Stimulated activated CD4-positive, alpha-beta T cell treated with anti-CD3 and anti-CD28 coated beads, Interleukin-4, amount 100 ng/mL, for 1 hour (primary cell): ENCODE measurements around the gene BPHL.
A peak's percentile ranks its signal among the peaks of the same experiment; 100 is the strongest.
"Not testable (repeated sequence)": the region's sequence is repeated elsewhere in the genome, so short reads cannot be mapped to it uniquely, and the experiment has no call there.

ENCODE experiments used
- DNase-seq: peaks from one replicate; pipeline ENCODE4 v3.0.0-alpha.2; 2020

The BPHL gene

GRCh38 chr6:3118353-3119039 lies at the start of gene BPHL:
TSS of gene BPHL (plus strand) at chr6:3118711. CDS start at chr6:3118741, 30 bp downstream.
- DNase-seq = peak; percentile 100

GRCh38 chr6:3071568-3071967 lies 46.9 kb upstream of the BPHL start:
- no peak for DNase-seq

GRCh38 chr6:3072798-3073197 lies 45.7 kb upstream of the BPHL start:
- DNase-seq = no peak

- no peak for DNase-seq
These were observed 45.1 kb upstream of the BPHL start for GRCh38 chr6:3073382-3073781.

GRCh38 chr6:3075772-3076113 lies 42.8 kb upstream of the BPHL start:
- no peak for DNase-seq

- no peak for DNase-seq
These were observed 42.2 kb upstream of the BPHL start for GRCh38 chr6:3076320-3076719.

GRCh38 chr6:3077430-3077829 lies 41.1 kb upstream of the BPHL start:
- no peak for DNase-seq

- DNase-seq = not testable (repeated sequence)
These were observed 39.6 kb upstream of the BPHL start for GRCh38 chr6:3078952-3079351.

GRCh38 chr6:3079682-3080081 lies 38.8 kb upstream of the BPHL start:
- DNase-seq = no peak

GRCh38 chr6:3081960-3082359 lies 36.6 kb upstream of the BPHL start:
- no peak for DNase-seq

GRCh38 chr6:3085074-3085473 lies 33.4 kb upstream of the BPHL start:
- no peak for DNase-seq

GRCh38 chr6:3086282-3086946 lies 32.1 kb upstream of the BPHL start:
- no peak for DNase-seq

GRCh38 chr6:3088446-3088845 lies 30.1 kb upstream of the BPHL start:
- DNase-seq = no peak

- no peak for DNase-seq
These were observed 29.5 kb upstream of the BPHL start for GRCh38 chr6:3088968-3089367.

GRCh38 chr6:3090013-3090412 lies 28.5 kb upstream of the BPHL start:
- no peak for DNase-seq

GRCh38 chr6:3094815-3095214 lies 23.7 kb upstream of the BPHL start:
- DNase-seq = no peak

- no peak for DNase-seq
These were observed 15.6 kb upstream of the BPHL start for GRCh38 chr6:3102875-3103274.

- DNase-seq = no peak
These were observed 9.6 kb upstream of the BPHL start for GRCh38 chr6:3108746-3109414.

GRCh38 chr6:3109761-3110160 lies 8.8 kb upstream of the BPHL start:
- DNase-seq = no peak

GRCh38 chr6:3114377-3114776 lies 4.1 kb upstream of the BPHL start:
- no peak for DNase-seq

- no peak for DNase-seq
These were observed 579 bp upstream of the BPHL start for GRCh38 chr6:3117912-3118352.

- DNase-seq = no peak
These were observed 671 bp downstream of the BPHL start for GRCh38 chr6:3119040-3119723.

GRCh38 chr6:3120765-3121089 lies 2.2 kb downstream of the BPHL start:
- DNase-seq = no peak

- DNase-seq = no peak
These were observed 4.3 kb downstream of the BPHL start for GRCh38 chr6:3122823-3123182.
